Left ventricle myocardium inferior (tissue), 1 donor: ENCODE results near the gene TRPM2. TPM values are rescaled to one million over a fixed set of nuclear protein-coding genes. Genes with fewer than 3 reads are reported as not detected.

Experiments used
- DNase-seq: peaks from one replicate; pipeline ENCODE4 v3.0.0-alpha.2; 2020
- H3K27ac ChIP-seq: fragments of 200-600 bp; replicated peaks from 2 replicates; pipeline ENCODE4 v1.8.0; 2021
- H3K27me3 ChIP-seq: fragments of 200-600 bp; 2 replicates; pipeline ENCODE4 v1.8.0; 2021; ENCODE audit warnings: low read depth
- H3K36me3 ChIP-seq: fragments of 200-600 bp; 2 replicates; pipeline ENCODE4 v1.8.0; 2021
- H3K4me1 ChIP-seq: fragments of 200-600 bp; 2 replicates; pipeline ENCODE4 v1.8.0; 2021
- H3K4me3 ChIP-seq: fragments of 200-600 bp; 2 replicates; pipeline ENCODE4 v1.8.0; 2021; ENCODE audit warnings: mild to moderate bottlenecking, moderate library complexity
- H3K9me3 ChIP-seq: fragments of 200-600 bp; replicated peaks from 2 replicates; pipeline ENCODE4 v1.8.0; 2021
- intact Hi-C: fragments of 100-400 bp; cut with micrococcal nuclease; formaldehyde crosslinking; loops from one replicate; pipeline ENCODE4 v1.11.0; 2022
- total RNA-seq: library from RNA; stranded (reverse); fragmentation: NEBNext Ultra II Directional; extraction: Animal tissue kit (Norgen Biotek cat#: 25700); gene quantifications from one replicate; pipeline ENCODE4 v1.2.1, GENCODE V29; 2021
- TF ChIP-seq, protein P1 (sequence below): fragments of 200-600 bp; IDR thresholded peaks from 2 replicates; pipeline ENCODE4 v1.8.0; 2021; ENCODE audit warnings: antibody characterized with exemption, mild to moderate bottlenecking, borderline replicate concordance
- donor health status: DM: no; HTN: yes; CAD: no; lungs with severe emphysema.

The TRPM2 gene
- total RNA-seq, 1 donor from 2014 or later, result 1.8 TPM

DNA sequence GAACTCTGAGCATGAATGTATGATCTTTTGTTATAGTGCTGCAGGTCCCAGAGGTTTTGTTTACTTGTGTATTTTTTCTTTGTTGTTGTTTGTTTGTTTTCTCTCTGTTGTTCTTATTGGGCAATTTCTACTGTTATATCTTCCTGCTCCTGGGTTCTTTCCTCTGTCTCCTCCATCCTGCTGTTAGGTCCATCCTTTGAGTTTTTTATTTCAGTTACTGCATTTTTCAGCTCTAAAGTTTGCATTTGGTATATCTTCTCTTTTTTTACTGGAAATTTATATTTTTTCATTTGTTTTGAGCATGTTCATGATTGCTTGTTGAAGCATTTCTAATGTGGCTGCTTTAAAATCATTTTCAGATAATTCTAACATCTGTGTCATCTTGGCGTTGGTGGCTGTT lies 9.9 kb downstream of the TRPM2 start:
- no peak overlapping the region for H3K27ac ChIP-seq
- H3K36me3 ChIP-seq, result no peaks in the 10 kb centered on the region
- peaks cover 62% of the 10 kb centered on the region for H3K27me3 ChIP-seq
- H3K4me1 ChIP-seq, result no peaks in the 10 kb centered on the region
- H3K4me3 ChIP-seq, result no peak overlapping the region
- DNase-seq, result no peak
- intact Hi-C loops, result no loop called here
- H3K9me3 ChIP-seq, result peaks cover 25% of the 10 kb centered on the region
- TF ChIP-seq, protein P1, sequence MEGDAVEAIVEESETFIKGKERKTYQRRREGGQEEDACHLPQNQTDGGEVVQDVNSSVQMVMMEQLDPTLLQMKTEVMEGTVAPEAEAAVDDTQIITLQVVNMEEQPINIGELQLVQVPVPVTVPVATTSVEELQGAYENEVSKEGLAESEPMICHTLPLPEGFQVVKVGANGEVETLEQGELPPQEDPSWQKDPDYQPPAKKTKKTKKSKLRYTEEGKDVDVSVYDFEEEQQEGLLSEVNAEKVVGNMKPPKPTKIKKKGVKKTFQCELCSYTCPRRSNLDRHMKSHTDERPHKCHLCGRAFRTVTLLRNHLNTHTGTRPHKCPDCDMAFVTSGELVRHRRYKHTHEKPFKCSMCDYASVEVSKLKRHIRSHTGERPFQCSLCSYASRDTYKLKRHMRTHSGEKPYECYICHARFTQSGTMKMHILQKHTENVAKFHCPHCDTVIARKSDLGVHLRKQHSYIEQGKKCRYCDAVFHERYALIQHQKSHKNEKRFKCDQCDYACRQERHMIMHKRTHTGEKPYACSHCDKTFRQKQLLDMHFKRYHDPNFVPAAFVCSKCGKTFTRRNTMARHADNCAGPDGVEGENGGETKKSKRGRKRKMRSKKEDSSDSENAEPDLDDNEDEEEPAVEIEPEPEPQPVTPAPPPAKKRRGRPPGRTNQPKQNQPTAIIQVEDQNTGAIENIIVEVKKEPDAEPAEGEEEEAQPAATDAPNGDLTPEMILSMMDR, result no peak

- Histone ChIP-seq H3K27me3 (peaks cover 63% of the 10 kb centered on the region), H3K27ac (no peak overlapping the region), H3K9me3 (peaks cover 25% of the 10 kb centered on the region), H3K36me3 (no peaks in the 10 kb centered on the region), H3K4me3 (no peak overlapping the region), H3K4me1 (no peaks in the 10 kb centered on the region)
- no peak for DNase-seq
- intact Hi-C loops, result no loop called here
- TF ChIP-seq, protein P1, result no peak
These were observed 11.0 kb downstream of the TRPM2 start for GRCh38 chr21:44364151-44365053.

DNA sequence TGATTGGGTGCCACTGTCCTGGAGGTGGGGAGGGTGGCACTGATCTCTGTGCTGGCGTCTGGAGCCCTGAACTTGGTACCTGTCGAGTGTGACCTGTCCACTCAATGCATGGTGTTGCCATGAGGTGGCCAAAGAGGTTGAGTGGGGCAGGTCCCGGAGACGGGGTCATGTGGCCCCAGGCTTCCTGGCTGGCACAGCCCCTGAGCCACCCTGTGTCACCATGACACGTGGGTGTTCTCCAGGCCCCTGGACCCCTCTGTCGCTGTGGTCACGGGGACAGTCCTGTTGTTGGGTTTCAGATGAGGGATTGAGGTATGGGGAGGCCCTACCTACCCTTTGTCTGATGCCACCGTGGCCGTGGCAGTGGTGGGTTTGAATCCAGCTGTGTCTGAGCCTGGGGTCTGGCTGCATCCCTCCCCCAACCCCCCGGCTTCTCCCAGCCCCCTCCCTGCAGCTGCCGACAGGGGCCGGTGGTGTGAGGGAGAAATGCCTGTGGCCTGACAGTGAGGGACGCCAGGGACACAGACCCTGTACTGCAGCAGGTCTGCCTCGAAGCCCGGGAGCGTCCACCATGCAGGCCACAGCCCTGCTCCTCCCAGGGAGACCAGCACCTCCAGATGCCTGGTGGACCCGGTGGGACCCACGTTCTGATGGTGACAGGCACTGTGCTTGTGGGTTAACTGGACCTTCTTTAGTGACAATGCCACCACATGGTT lies 12.0 kb downstream of the TRPM2 start:
- TF ChIP-seq, protein P1, result no peak
- peaks cover 25% of the 10 kb centered on the region for H3K9me3 ChIP-seq
- peaks cover 61% of the 10 kb centered on the region for H3K27me3 ChIP-seq
- H3K27ac ChIP-seq, result no peak overlapping the region
- H3K4me1 ChIP-seq, result peaks cover 4% of the 10 kb centered on the region
- H3K4me3 ChIP-seq, result no peak overlapping the region
- no peaks in the 10 kb centered on the region for H3K36me3 ChIP-seq
- DNase-seq, result no peak
- intact Hi-C loops, result no loop called here

- intact Hi-C loops, result no loop called here
- TF ChIP-seq, protein P1, result no peak
- no peak for DNase-seq
- peaks cover 4% of the 10 kb centered on the region for H3K4me1 ChIP-seq
- peaks cover 61% of the 10 kb centered on the region for H3K27me3 ChIP-seq
- H3K9me3 ChIP-seq, result peaks cover 25% of the 10 kb centered on the region
- no peaks in the 10 kb centered on the region for H3K36me3 ChIP-seq
- no peak overlapping the region for H3K27ac ChIP-seq
- no peak overlapping the region for H3K4me3 ChIP-seq
These were observed 12.7 kb downstream of the TRPM2 start for GRCh38 chr21:44365967-44366585.

- peaks cover 25% of the 10 kb centered on the region for H3K9me3 ChIP-seq
- TF ChIP-seq, protein P1, result no peak
- intact Hi-C loops, result no loop called here
- no peak overlapping the region for H3K4me3 ChIP-seq
- H3K36me3 ChIP-seq, result no peaks in the 10 kb centered on the region
- H3K27ac ChIP-seq, result no peak overlapping the region
- H3K4me1 ChIP-seq, result peaks cover 4% of the 10 kb centered on the region
- no peak for DNase-seq
- peaks cover 63% of the 10 kb centered on the region for H3K27me3 ChIP-seq
These were observed 13.3 kb downstream of the TRPM2 start for GRCh38 chr21:44366586-44367211.
